DND-41 (cell line): ENCODE data around the gene ATXN7L3B.

ENCODE experiments used
- CTCF ChIP-seq: IDR thresholded peaks from 2 replicates; pipeline ENCODE4 v1.5.1; 2012; ENCODE audit warnings: borderline replicate concordance, low read length, moderate library complexity, mild to moderate bottlenecking; ENCODE audit not compliant: poor library complexity, severe bottlenecking; ENCODE audit errors: extremely low read depth
- EZH2 ChIP-seq: IDR thresholded peaks from 3 replicates; pipeline ENCODE4 v1.6.1; 2012; ENCODE audit warnings: borderline replicate concordance, low read depth, mild to moderate bottlenecking, moderate library complexity, low read length, inconsistent platforms; ENCODE audit not compliant: severe bottlenecking

- TF ChIP-seq CTCF: no peak
- no peak for TF ChIP-seq EZH2
Observed at GRCh38 chr12:74515849-74516248, 21.8 kb upstream of the ATXN7L3B start.
